ENCODE data around the gene TMEFF2. TPM values are rescaled to one million over a fixed set of nuclear protein-coding genes. Genes with fewer than 3 reads are reported as not detected.

TMEFF2 gene
- total and polyA plus RNA-seq, 2 donors from 2014 or later, result not detected

GRCh38 chr2:192186806-192187205, 7.9 kb downstream of the TMEFF2 start:
- H3K27me3 ChIP-seq (ENCODE audit: control insufficient read depth, insufficient read depth, low read length), result peaks cover 2% of the 10 kb centered on the region
- no peaks in the 10 kb centered on the region for H3K9me3 ChIP-seq (ENCODE audit: control insufficient read depth in 2 of 3, insufficient read depth in 1 of 3, low read length in 3 of 3)
- H3K36me3 ChIP-seq (ENCODE audit: control insufficient read depth in 2 of 3, insufficient read depth in 3 of 3, low read length in 3 of 3), result no peaks in the 10 kb centered on the region
- TF ChIP-seq CTCF (IDR thresholded peaks at IDR 0.05; ENCODE audit: borderline replicate concordance, extremely low read depth, insufficient read depth), result no peak
- H3K4me3 ChIP-seq (ENCODE audit: low read length in 3 of 3), result no peak overlapping the region
- no peak overlapping the region for H3K27ac ChIP-seq (ENCODE audit: low read depth in 2 of 2, low read length in 2 of 2)
- H3K9ac ChIP-seq (ENCODE audit: low read length in 3 of 3), result no peak overlapping the region
- DNase-seq, result no peak
- H3K4me1 ChIP-seq (ENCODE audit: control insufficient read depth in 2 of 3, insufficient read depth in 2 of 3, low read depth in 1 of 3, low read length in 3 of 3), result no peaks in the 10 kb centered on the region
- intact Hi-C loops (cut with DNase I), result no loop called here
- no peak for FAIRE-seq

- FAIRE-seq, result no peak
- H3K27me3 ChIP-seq (ENCODE audit: control insufficient read depth, insufficient read depth, low read length), result no peaks in the 10 kb centered on the region
Observed at GRCh38 chr2:192184349-192184748, 10.4 kb downstream of the TMEFF2 start.

GRCh38 chr2:192183296-192183695, 11.4 kb downstream of the TMEFF2 start:
- DNase-seq (no peak), FAIRE-seq (no peak)
- Histone ChIP-seq H3K4me3 (ENCODE audit: low read length in 3 of 3) (no peak overlapping the region), H3K9ac (ENCODE audit: low read length in 3 of 3) (no peak overlapping the region), H3K27ac (ENCODE audit: low read depth in 2 of 2, low read length in 2 of 2) (no peak overlapping the region), H3K9me3 (ENCODE audit: control insufficient read depth in 2 of 3, insufficient read depth in 1 of 3, low read length in 3 of 3) (no peaks in the 10 kb centered on the region), H3K27me3 (ENCODE audit: control insufficient read depth, insufficient read depth, low read length) (no peaks in the 10 kb centered on the region), H3K36me3 (ENCODE audit: control insufficient read depth in 2 of 3, insufficient read depth in 3 of 3, low read length in 3 of 3) (no peaks in the 10 kb centered on the region), H3K4me1 (ENCODE audit: control insufficient read depth in 2 of 3, insufficient read depth in 2 of 3, low read depth in 1 of 3, low read length in 3 of 3) (no peaks in the 10 kb centered on the region)
- intact Hi-C loops (cut with DNase I), result no loop called here
- TF ChIP-seq CTCF (IDR thresholded peaks at IDR 0.05; ENCODE audit: borderline replicate concordance, extremely low read depth, insufficient read depth), result no peak

More at GRCh38 chr2:192184349-192184748, 10.4 kb downstream of the TMEFF2 start:
- Histone ChIP-seq H3K4me3 (ENCODE audit: low read length in 3 of 3) (no peak overlapping the region), H3K9ac (ENCODE audit: low read length in 3 of 3) (no peak overlapping the region), H3K36me3 (ENCODE audit: control insufficient read depth in 2 of 3, insufficient read depth in 3 of 3, low read length in 3 of 3) (no peaks in the 10 kb centered on the region), H3K9me3 (ENCODE audit: control insufficient read depth in 2 of 3, insufficient read depth in 1 of 3, low read length in 3 of 3) (no peaks in the 10 kb centered on the region), H3K4me1 (ENCODE audit: control insufficient read depth in 2 of 3, insufficient read depth in 2 of 3, low read depth in 1 of 3, low read length in 3 of 3) (no peaks in the 10 kb centered on the region), H3K27ac (ENCODE audit: low read depth in 2 of 2, low read length in 2 of 2) (no peak overlapping the region)
- intact Hi-C loops (cut with DNase I), result no loop called here
- DNase-seq, result no peak
- no peak for TF ChIP-seq CTCF (IDR thresholded peaks at IDR 0.05; ENCODE audit: borderline replicate concordance, extremely low read depth, insufficient read depth)

GRCh38 chr2:192166946-192167345, 27.8 kb downstream of the TMEFF2 start:
- H3K9ac ChIP-seq (ENCODE audit: low read length in 3 of 3), result no peak overlapping the region
- DNase-seq (no peak), FAIRE-seq (no peak)
- no peaks in the 10 kb centered on the region for H3K4me1 ChIP-seq (ENCODE audit: control insufficient read depth in 2 of 3, insufficient read depth in 2 of 3, low read depth in 1 of 3, low read length in 3 of 3)
- no peak overlapping the region for H3K4me3 ChIP-seq (ENCODE audit: low read length in 3 of 3)
- intact Hi-C loops (cut with DNase I), result no loop called here
- TF ChIP-seq CTCF (IDR thresholded peaks at IDR 0.05; ENCODE audit: borderline replicate concordance, extremely low read depth, insufficient read depth), result no peak
- no peaks in the 10 kb centered on the region for H3K36me3 ChIP-seq (ENCODE audit: control insufficient read depth in 2 of 3, insufficient read depth in 3 of 3, low read length in 3 of 3)
- H3K27ac ChIP-seq (ENCODE audit: low read depth in 2 of 2, low read length in 2 of 2), result no peak overlapping the region
- no peaks in the 10 kb centered on the region for H3K27me3 ChIP-seq (ENCODE audit: control insufficient read depth, insufficient read depth, low read length)
- H3K9me3 ChIP-seq (ENCODE audit: control insufficient read depth in 2 of 3, insufficient read depth in 1 of 3, low read length in 3 of 3), result no peaks in the 10 kb centered on the region
